ENCODE measurements around the gene THAP7. TPM values are rescaled to one million over a fixed set of nuclear protein-coding genes. Genes with fewer than 3 reads are reported as not detected.

The THAP7 gene
- total RNA-seq, 1 experiment from 2014 or later: 27.7 TPM

DNA sequence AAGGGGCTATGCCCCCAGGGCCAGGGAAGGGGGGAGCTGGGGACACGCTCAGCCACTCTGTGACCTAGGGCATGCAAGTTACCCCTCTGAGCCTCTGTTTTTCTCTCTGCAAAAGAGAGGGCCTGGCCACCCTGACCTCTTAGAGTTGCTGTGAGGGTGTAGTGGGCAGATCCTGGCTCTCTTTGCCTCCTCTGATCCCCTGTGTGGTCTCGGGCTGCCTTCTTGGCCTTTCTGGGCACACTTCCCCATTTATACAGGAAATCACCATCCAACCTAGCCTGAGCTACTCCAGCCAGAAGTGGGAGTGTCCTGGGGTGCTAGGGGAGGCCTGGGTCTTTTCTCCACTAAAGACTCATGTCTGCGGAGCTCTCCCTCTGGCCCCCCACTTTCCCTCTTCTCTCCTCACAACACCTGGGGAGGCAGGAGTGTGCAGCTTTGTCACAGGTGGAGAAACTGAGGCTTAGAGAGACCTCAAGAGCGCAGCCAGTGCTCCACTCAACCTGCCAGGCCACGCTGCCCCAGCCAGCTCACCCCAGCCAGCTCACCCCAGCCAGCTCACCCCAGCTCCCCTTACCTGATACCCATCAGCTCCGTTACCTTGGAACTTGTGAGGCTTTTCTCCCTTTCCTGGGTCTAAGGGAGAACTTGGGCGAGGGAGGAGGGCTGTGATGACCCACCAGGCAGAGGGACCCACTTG, 33.5 kb downstream of the THAP7 start:
- Histone ChIP-seq H3K27me3 (ENCODE audit: insufficient read depth, low read length) (no peaks in the 10 kb centered on the region), H3K4me1 (ENCODE audit: control insufficient read depth in 1 of 2, insufficient read depth in 2 of 2, low read length in 2 of 2) (peaks cover 0 to 4% of the 10 kb centered on the region in 2 experiments; a peak in 1 of 4 replicates), H3K9me3 (ENCODE audit: control insufficient read depth in 1 of 2, insufficient read depth in 1 of 2, low read depth in 1 of 2, low read length in 2 of 2) (no peaks in the 10 kb centered on the region), H3K79me2 (ENCODE audit: insufficient read depth, low read length) (no peaks in the 10 kb centered on the region), H3K36me3 (ENCODE audit: control insufficient read depth in 1 of 2, insufficient read depth in 2 of 2, low read length in 2 of 2) (no peaks in the 10 kb centered on the region), H3K9ac (ENCODE audit: low read length) (no peak overlapping the region), H4K20me1 (ENCODE audit: insufficient read depth) (no peaks in the 10 kb centered on the region), H2AFZ (ENCODE audit: low read depth, low read length, poor library complexity, severe bottlenecking) (no peak overlapping the region), H3K27ac (ENCODE audit: low read depth, low read length) (no peak overlapping the region), H3K9me2 (ENCODE audit: insufficient read depth) (no peaks in the 10 kb centered on the region), H3K4me3 (replicated peaks in 1 of 2; ENCODE audit: low read depth in 1 of 2, low read length in 2 of 2) (no peak overlapping the region), H3K4me2 (ENCODE audit: low read length) (no peak overlapping the region)
- ATAC-seq (no peak), DNase-seq (ENCODE audit: low read depth, low spot score) (no peak)
- BruUV-seq (replicated peaks): no TSS peak
- CTCF ChIA-PET: no interaction called here
- intact Hi-C loops (cut with micrococcal nuclease): no loop called here
- RAD21 ChIA-PET (ENCODE audit: low non-redundant PET in 1 of 2, low total read pairs in 2 of 2, uncharacterized antibody in 2 of 2, unreplicated experiment in 2 of 2): no interaction called here
- POLR2A ChIA-PET: interaction anchor here (1.3 to 3.8 kb wide), 2 partner anchors 11 to 14 kb away, joined by 6 to 9 read pairs; partner anchors contain the start of gene LZTR1
- TF ChIP-seq, protein P1, sequence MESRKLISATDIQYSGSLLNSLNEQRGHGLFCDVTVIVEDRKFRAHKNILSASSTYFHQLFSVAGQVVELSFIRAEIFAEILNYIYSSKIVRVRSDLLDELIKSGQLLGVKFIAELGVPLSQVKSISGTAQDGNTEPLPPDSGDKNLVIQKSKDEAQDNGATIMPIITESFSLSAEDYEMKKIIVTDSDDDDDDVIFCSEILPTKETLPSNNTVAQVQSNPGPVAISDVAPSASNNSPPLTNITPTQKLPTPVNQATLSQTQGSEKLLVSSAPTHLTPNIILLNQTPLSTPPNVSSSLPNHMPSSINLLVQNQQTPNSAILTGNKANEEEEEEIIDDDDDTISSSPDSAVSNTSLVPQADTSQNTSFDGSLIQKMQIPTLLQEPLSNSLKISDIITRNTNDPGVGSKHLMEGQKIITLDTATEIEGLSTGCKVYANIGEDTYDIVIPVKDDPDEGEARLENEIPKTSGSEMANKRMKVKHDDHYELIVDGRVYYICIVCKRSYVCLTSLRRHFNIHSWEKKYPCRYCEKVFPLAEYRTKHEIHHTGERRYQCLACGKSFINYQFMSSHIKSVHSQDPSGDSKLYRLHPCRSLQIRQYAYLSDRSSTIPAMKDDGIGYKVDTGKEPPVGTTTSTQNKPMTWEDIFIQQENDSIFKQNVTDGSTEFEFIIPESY (IDR thresholded peaks at IDR 0.05; ENCODE audit: extremely low read depth, insufficient replicate concordance, low read length): no peak
- TF ChIP-seq ZNF274 (IDR thresholded peaks at IDR 0.05; ENCODE audit: low read depth, low read length): no peak
- no peak for TF ChIP-seq JUND (IDR thresholded peaks at IDR 0.05)

DNA sequence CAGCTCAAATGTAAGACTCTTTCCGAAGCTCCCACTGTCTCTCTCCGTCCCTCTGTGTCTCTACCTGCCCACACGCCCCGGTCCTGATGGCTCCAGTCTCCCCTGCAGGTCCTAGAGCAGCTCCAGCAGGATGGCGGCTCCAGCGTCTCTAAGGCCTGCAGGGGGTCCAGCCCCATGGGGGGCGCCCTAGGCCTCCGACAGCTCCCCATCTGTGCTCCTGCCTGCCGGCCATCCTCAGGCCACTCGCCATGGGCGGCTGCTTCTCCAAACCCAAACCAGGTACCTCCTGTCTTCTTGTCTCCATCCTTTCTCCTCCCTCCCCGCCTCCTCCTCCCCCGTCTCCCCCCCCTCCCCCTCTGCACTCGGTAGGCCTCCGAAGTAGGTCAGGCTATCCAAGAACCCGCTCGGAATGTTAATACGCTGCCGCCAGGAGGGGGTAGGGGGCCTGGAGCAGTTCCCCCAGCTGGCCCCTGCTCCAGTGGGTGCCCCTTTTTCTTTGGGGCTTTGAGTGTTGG, 34.2 kb downstream of the THAP7 start:
- ChIA-PET RAD21 (ENCODE audit: low non-redundant PET in 1 of 2, low total read pairs in 2 of 2, uncharacterized antibody in 2 of 2, unreplicated experiment in 2 of 2) (no interaction called here), POLR2A (interaction anchor here (1.3 to 3.8 kb wide), 2 partner anchors 10 to 14 kb away, joined by 6 to 9 read pairs; partner anchors contain the start of gene LZTR1), CTCF (no interaction called here)
- H3K36me3 ChIP-seq (ENCODE audit: control insufficient read depth in 1 of 2, insufficient read depth in 2 of 2, low read length in 2 of 2): no peaks in the 10 kb centered on the region
- H3K4me1 ChIP-seq (ENCODE audit: control insufficient read depth in 1 of 2, insufficient read depth in 2 of 2, low read length in 2 of 2): peaks cover 0 to 4% of the 10 kb centered on the region in 2 experiments; a peak in 1 of 4 replicates
- no peak overlapping the region for H3K4me2 ChIP-seq (ENCODE audit: low read length)
- no peaks in the 10 kb centered on the region for H3K9me3 ChIP-seq (ENCODE audit: control insufficient read depth in 1 of 2, insufficient read depth in 1 of 2, low read depth in 1 of 2, low read length in 2 of 2)
- intact Hi-C loops (cut with micrococcal nuclease): no loop called here
- H3K9me2 ChIP-seq (ENCODE audit: insufficient read depth): no peaks in the 10 kb centered on the region
- H3K79me2 ChIP-seq (ENCODE audit: insufficient read depth, low read length): no peaks in the 10 kb centered on the region
- H3K27me3 ChIP-seq (ENCODE audit: insufficient read depth, low read length): no peaks in the 10 kb centered on the region
- no peaks in the 10 kb centered on the region for H4K20me1 ChIP-seq (ENCODE audit: insufficient read depth)
- H3K9ac ChIP-seq (ENCODE audit: low read length): no peak overlapping the region
- no TSS peak for BruUV-seq (replicated peaks)
- no peak overlapping the region for H3K27ac ChIP-seq (ENCODE audit: low read depth, low read length)
- H2AFZ ChIP-seq (ENCODE audit: low read depth, low read length, poor library complexity, severe bottlenecking): no peak overlapping the region
- DNase-seq (ENCODE audit: low read depth, low spot score): no peak
- no peak overlapping the region for H3K4me3 ChIP-seq (replicated peaks in 1 of 2; ENCODE audit: low read depth in 1 of 2, low read length in 2 of 2)
- no peak for ATAC-seq
- TF ChIP-seq JUND (IDR thresholded peaks at IDR 0.05): no peak
- TF ChIP-seq SRF (IDR thresholded peaks at IDR 0.05; ENCODE audit: low read depth): no peak
- no peak for TF ChIP-seq POLR2A (IDR thresholded peaks at IDR 0.05; ENCODE audit: borderline replicate concordance, extremely low read depth, insufficient read depth, insufficient read length)
- TF ChIP-seq, protein P2, sequence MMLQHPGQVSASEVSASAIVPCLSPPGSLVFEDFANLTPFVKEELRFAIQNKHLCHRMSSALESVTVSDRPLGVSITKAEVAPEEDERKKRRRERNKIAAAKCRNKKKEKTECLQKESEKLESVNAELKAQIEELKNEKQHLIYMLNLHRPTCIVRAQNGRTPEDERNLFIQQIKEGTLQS (IDR thresholded peaks at IDR 0.05): no peak
- no peak for TF ChIP-seq FOSL1 (IDR thresholded peaks at IDR 0.05; ENCODE audit: low read depth)
- no peak for TF ChIP-seq SP1 (IDR thresholded peaks at IDR 0.05; ENCODE audit: low read depth)
- TF ChIP-seq RAD21 (IDR thresholded peaks at IDR 0.05; ENCODE audit: low read depth): no peak
- no peak for TF ChIP-seq EZH2 (IDR thresholded peaks at IDR 0.05)

Measured in HCT116 (cell line).